GM19240 (cell line): ENCODE data around the gene HNRNPL.
"Not testable (repeated sequence)": the region's sequence is repeated elsewhere in the genome, so short reads cannot be mapped to it uniquely, and the experiment has no call there.

Source experiments
- DNase-seq: peaks from one replicate; pipeline ENCODE4 v3.0.0; 2011; ENCODE audit warnings: low spot score; ENCODE audit not compliant: insufficient read length

The HNRNPL gene

GRCh38 chr19:38803543-38803942, 46.2 kb downstream of the HNRNPL start:
- no peak for DNase-seq

GRCh38 chr19:38801359-38802095, 48.3 kb downstream of the HNRNPL start:
- DNase-seq: no peak

GRCh38 chr19:38800577-38801347, 49.0 kb downstream of the HNRNPL start:
- no peak for DNase-seq

- DNase-seq: no peak
These were observed 50.7 kb downstream of the HNRNPL start for GRCh38 chr19:38799104-38799503.

- DNase-seq: not testable (repeated sequence)
These were observed 52.0 kb downstream of the HNRNPL start for GRCh38 chr19:38797781-38798180.

GRCh38 chr19:38796154-38796553, 53.6 kb downstream of the HNRNPL start:
- DNase-seq: no peak

- DNase-seq: no peak
These were observed 54.2 kb downstream of the HNRNPL start for GRCh38 chr19:38795549-38795948.

GRCh38 chr19:38793671-38794070, 56.1 kb downstream of the HNRNPL start:
- DNase-seq: no peak

- no peak for DNase-seq
These were observed 56.6 kb downstream of the HNRNPL start for GRCh38 chr19:38793177-38793576.

GRCh38 chr19:38792250-38793111, 57.3 kb downstream of the HNRNPL start:
- no peak for DNase-seq

- not testable (repeated sequence) for DNase-seq
These were observed 58.2 kb downstream of the HNRNPL start for GRCh38 chr19:38791451-38792064.

GRCh38 chr19:38790507-38791403, 59.0 kb downstream of the HNRNPL start:
- not testable (repeated sequence) for DNase-seq

- DNase-seq: no peak
These were observed 61.1 kb downstream of the HNRNPL start, which contains the start of gene LGALS7B for GRCh38 chr19:38788478-38789243. Gene LGALS7B (plus strand): TSS chr19:38789200. CDS start chr19:38789227, 27 bp downstream.

- no peak for DNase-seq
These were observed 63.1 kb downstream of the HNRNPL start for GRCh38 chr19:38786572-38787265.
